HG03439 (cell line): ENCODE results near the gene EIF3F.

Experiments
- ATAC-seq: cut with Tn5 transposase; IDR thresholded peaks from one replicate; pipeline ENCODE4 v1.9.1; 2021; ENCODE audit warnings: mild to moderate bottlenecking, moderate library complexity; ENCODE audit not compliant: unreplicated experiment

EIF3F gene, protein sequence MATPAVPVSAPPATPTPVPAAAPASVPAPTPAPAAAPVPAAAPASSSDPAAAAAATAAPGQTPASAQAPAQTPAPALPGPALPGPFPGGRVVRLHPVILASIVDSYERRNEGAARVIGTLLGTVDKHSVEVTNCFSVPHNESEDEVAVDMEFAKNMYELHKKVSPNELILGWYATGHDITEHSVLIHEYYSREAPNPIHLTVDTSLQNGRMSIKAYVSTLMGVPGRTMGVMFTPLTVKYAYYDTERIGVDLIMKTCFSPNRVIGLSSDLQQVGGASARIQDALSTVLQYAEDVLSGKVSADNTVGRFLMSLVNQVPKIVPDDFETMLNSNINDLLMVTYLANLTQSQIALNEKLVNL

DNA sequence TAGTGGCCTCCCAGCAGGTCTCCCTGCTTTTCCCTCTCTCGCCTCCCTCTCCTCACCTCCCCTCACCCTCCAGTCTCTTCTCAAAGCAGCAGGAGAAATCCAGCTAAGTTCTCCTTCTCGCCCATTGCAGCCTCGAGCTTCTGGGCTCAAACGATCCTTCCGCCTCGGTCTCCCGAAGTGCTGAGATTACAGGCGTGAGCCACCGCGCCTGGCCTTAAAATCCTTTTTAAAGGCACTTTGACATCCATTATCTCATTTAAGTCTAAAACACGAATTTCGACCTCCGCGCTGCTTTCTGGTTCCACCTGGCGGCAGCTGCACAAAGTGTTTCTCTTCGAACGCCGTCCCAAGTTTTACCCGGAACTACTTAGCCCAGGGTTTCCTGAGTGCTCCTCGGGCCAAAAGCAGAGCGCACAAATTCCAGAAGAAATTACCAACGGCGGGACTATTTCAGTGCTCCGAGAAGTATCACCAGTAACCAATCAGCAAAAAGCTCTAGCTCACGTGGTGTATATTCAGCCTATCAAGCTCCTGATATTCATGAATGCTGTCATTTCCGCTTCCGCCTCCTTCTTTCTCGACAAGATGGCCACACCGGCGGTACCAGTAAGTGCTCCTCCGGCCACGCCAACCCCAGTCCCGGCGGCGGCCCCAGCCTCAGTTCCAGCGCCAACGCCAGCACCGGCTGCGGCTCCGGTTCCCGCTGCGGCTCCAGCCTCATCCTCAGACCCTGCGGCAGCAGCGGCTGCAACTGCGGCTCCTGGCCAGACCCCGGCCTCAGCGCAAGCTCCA, at the start of gene EIF3F:
TSS of gene EIF3F (plus strand) at position 570 of the 792 bp plus-strand sequence. CDS start at position 586, 16 bp downstream.
- peak; percentile 97 for ATAC-seq

DNA sequence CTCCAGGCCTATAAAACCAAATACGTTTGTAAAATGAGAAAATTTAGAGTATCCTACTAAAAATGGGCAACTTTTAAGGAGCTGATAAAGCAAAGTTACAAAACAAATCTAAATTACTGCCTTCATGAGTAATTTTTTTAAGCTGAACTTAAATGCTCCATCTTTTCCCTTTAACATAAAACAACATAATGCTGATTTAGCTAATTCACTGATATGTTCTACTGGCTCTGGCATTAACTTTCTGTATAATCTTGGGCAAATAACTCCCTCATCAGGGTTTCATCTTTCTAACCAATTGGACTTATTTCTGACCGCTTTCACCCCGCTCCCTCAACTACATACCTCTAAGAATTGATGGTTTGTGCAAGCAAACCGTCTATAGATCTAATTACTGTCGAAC, 46.0 kb upstream of the EIF3F start:
- no peak for ATAC-seq

DNA sequence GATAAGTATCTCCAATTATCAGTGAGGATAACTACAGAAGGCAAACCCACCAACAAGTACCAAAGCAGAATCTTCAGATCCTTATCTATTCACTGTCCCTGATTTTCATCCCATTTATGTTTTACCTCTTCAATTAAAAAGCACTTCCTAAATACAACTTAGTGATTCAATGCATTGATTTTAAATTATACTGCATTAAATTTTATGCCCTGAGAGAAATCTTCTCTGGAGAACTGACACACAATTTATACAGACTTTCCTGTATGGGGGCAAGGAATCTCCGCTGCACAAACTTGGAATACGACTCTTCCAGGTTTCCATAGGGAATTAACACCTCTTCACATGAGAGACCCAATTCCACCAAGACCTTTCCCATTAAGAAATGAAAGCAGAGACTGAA, 45.5 kb upstream of the EIF3F start, which contains the start of gene OR10A3:
TSS of gene OR10A3 (minus strand) at position 101 of the 400 bp plus-strand sequence. CDS start 2,188 bp downstream, outside the sequence.
- ATAC-seq: no peak

DNA sequence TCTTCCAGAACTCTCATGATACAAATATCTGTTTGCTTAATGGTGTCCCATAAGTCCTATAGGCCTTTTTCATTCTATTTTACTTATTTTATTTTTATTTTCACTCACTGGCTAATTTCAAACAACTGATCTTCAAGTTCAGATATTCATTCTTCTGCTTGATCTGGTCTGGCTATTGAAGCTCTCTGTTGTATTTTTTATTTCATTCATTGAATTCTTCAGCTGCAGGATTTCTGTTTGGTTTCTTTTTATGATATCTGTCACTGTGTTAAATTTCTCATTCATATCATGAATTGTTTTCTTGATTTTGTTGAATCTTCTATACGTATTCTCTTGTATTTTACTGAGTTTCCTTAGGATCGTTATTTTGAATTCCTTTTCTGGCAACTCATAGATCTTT, 43.0 kb upstream of the EIF3F start:
- no peak for ATAC-seq

DNA sequence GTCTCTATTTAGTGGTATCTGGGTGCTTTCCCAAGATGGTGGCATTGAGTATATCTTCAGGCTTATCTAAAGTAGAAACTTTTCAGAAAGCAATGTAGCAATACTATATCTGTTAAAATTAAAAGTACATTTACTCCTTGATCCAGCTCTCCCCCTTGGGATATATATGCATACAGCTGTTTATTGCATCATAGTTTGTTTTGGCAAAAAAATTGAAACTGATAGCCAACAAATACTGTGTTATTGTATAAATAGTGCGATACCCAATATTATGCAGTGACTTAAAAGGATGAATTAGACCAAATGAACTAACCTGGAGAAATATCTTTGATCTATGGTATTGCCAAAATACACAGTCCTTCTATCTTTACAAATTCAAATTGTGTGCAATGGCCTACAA, 37.2 kb upstream of the EIF3F start:
- no peak for ATAC-seq

DNA sequence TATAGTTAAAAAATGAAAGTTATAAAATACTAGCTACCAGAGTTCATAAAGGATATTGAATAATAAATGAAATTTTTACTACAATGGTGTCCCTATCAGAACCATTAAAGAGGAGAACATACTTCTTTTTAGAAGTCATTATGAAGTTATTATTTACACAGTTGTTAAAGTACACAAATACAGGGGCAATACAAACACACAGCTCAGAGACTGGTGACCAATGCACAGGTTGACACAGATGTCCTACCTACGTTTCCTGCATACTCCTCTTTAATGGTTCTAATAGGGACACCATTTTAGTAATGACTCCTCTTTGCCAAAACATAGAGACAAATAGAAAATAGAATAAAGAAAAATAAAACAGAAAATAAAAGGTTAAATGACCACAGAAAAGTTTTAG, 31.9 kb upstream of the EIF3F start:
- no peak for ATAC-seq

DNA sequence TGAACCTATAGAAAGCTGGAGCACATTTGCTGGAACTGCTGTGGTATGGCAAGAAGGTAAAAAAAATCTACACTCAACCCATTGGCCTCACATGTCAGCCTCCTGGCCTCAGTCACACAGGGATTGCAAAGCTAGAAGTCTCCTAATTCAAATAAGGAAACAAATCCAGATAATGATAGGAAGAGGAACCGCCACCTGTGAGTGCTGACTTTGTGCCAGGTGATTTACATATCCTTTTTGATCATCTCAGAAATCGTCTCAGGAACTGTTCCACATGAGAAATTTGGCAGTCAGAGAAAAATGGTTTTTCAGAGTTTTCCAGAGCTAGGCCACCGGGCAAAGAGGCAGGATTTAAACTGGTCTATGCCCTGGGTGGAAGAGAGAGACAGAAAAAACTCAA, 22.9 kb upstream of the EIF3F start:
- ATAC-seq: no peak

DNA sequence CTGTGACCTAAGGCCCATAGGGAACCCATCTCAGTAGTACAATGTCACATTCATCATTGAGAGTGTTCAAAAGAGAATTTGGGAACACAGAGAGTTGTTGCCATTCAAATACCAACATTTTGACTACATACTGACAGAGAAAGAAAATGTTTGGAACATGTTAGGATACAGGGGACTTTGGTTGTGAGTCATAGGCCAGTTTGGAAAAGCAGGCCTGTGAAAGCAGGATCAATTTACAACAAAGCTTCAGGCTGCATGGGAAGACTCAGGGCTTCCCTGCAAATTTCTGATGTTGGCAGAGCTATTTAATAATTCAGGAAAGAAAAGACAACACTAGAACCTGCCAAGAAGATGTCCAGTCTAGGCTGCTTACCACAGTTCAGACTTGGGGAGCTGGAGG, 22.3 kb upstream of the EIF3F start:
- ATAC-seq: no peak

DNA sequence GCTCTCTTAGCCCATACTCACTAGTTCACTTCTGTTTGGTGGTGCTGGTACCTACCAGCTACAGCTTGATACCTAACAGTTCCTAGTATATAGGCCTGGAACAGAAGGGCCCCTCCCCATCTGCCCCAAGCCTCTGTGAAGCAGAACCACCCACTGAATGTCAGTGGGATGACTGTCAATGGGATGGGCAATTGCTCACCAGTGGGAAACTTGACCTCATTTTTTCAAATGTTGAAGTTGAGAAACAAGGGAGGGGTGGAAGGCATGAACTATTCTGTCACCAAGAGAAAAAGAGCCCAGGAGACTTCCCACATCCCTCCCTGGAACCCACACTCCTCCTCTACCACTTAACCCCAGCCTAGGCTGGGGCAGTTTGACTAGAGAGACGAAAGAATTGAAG, 21.8 kb upstream of the EIF3F start, which contains the start of gene NLRP10:
TSS of gene NLRP10 (minus strand) at position 62 of the 400 bp plus-strand sequence. CDS start 1,952 bp downstream, outside the sequence.
- no peak for ATAC-seq

DNA sequence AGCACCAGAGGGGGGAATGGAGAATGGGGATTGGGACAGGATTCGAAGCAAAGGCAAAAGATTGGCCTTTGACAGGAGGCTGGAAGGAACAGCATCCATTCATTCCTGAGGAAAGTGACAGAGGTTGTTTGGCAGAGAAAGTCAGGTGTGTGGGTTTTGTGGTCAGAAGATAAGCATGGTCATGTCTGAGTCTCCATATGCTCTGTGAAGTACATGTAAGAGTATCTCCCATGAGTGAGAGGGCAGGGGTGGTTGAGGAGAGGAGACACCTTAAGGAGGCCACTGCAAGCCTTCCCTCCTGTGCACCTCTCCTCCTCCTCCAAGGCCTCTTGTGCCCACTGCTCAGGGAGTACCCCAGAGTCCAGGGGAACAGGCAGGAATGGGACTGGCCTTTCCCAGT, 20.0 kb upstream of the EIF3F start:
- ATAC-seq: no peak

DNA sequence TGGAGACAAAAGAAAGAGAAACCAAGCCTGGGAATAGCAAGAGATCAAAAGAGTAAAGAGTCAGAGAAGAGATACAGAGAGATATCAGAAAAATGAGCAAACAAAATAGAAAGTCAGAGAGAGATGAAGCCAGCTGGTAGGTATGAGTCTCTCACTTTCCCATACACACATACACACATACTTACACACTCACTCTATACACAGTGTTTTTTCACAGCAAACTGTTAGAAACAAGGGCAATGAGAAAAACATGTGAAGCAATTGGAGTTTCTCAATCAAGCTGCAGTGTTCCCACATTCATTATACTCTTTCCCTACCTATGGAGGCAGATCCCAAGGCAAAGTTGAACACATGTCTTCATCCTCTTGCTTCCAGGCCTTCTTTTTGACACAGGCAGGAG, 19.3 kb upstream of the EIF3F start:
- ATAC-seq: no peak

DNA sequence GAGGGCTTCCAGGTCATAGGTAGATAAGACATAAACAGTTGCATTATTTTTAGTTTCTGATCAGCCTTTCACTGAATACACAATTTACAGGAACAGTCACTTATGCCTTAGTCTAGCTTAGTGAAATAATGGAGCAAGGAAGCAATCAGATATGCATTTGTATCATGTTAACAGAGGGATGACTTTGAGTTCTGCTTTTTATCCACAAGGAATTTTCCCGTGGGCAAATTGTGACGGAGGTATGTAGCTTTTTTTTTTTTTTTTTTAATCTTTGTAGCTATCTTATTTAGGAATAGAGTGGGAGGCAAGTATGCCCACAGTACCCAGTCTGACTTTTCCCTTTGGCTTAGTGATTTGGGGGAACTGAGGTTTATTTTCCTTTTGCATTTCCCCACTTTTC, 18.5 kb upstream of the EIF3F start:
- ATAC-seq: no peak

DNA sequence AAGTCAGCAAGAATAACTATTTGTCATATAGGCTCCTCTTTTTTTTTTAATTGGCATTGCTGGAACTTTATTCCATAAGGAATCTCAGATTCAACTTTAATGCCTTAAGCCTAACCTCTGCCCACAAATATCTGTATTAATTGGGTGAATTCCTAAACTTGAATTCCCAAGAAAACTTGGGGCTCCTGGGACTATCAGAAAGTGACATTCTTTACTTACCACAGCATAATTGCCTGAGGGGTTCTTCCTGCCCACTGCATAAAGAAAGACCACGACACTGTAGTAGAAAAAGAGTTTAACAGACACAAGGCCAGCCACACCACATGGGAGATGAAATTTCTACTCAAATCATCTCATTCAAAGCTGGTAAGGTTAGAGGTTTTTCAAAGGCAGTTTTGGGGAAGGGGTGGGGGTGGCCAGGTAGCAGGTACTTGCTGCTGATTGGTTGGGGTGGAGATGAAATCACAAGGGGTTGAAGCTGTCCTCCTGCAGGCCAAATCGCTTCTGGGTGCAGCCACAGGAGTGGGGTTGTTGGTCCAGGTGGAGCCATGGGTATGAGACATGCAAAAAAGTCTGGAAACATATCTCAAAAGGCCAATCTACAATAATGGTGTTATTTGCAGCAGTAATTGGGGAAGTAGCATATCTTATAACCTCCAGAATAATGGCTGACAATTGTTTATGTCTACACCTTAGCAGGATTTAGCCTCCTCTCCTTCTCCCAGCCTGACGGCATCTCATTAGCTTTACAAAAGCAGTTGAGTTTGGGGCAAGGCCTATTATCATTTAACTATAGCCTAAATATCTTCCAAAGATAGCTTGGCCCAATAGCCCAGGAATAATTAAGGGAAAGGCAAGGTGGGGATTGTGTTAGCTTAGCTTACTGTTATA, 17.1 kb upstream of the EIF3F start:
- no peak for ATAC-seq

DNA sequence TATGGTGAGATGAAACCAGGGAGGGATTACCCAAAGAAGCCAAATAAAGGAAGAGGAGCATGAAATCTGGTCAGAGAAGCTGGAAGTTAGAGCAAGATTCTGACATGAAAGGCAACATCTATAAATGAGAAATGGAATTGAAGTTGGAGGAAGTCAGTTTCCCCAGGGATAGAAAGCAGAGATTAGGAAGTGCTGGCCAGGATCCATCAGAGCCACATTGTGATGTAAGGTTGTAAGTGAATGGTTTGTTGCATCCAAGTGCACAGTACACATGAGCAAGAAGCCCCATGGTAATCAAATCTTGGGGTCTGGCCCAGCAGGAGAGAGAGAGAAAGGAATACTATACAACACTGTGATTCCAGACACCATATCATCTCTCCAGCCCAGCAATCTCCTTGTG, 15.3 kb upstream of the EIF3F start:
- no peak for ATAC-seq

DNA sequence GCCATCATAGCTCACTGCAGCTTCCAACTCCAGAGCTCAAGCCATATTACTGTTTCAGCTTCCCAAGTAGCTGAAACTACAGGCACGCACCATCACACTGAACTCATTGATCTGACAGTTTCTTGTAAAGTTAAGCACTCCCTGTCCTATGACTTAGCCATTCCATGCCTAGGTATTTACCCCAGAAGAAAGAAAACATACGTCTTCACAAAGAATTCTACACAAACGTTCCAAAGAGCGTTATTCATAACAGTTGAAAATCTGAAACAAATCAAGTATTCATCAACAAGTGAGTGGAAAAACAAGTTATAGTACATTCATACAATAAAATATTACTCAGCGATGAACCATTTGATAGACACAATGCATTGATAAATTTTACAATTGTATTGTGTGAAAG, 14.1 kb upstream of the EIF3F start:
- no peak for ATAC-seq

DNA sequence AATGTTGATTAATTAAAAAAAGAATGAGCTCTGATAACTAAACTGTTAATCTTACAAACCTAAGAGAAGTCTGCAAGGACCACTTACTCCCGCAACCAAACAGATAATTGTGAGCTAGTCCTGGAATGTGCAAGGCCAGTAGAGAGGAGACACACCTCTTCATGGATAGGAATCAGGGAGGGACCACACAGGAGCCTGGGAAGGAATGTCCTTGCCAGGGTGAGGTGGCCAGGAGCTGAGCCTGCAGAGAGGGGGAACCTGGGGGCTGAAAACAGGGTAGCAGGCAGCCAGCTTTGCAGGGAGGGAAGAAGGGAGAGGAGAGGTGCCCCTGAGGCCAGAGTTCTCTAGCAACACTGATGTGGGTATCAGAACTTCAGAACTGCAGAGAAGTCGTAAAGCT, 12.5 kb upstream of the EIF3F start:
- ATAC-seq: no peak

DNA sequence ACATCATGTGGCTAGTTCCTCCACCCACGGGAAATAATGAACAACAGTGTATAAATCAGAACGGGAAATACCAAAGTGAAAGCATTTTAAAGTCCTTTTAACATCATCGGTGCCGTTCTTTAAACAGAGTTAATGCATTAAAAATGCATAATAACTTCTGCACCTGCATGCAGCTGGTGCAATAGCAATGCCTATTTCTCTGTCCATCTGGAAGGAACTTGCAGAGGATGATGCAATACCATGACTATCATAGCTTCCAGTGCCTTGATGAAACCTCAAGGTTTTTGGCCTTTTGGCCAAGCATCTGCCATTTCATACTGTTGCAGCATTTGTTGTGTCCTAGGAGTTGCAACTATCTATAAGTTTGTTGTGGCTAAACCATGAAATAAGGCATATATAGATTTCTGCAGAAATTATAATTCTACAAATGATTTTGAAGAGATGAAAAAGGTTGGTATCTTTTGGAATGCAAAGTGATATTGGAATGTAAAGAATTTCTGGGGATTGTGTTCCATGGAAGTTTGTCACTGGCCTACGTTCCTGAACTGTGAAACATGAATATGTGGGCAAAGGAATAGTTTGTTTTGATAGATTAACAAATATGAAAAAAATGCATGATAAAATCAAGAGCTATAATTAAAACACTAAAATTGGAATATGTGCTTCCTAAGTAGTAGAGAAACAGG, 9.8 kb upstream of the EIF3F start:
- ATAC-seq: no peak

DNA sequence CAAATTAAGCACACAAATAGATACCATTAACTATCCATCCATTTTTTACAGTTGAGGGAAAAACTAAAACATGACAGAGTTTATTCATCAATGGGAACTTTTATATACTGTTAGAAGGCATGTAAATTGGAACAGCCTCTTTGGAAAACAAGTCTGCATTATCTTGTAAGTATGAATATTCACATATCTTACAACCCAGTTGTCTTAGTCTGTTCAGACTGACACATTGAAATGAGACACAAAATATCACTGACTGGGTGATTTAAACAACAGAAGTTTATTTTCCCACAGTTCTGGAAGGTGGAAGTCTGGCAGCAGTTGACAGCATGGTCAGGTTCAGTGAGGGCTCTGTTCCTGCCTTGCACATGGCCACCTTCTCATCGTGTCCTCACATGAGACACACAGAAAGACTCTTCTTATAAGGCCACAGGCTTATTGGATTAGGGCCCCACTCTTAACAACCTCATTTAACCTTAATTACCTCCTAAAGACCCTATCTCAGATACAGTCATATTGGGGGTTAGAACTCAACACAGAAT, 5.4 kb upstream of the EIF3F start:
- no peak for ATAC-seq

DNA sequence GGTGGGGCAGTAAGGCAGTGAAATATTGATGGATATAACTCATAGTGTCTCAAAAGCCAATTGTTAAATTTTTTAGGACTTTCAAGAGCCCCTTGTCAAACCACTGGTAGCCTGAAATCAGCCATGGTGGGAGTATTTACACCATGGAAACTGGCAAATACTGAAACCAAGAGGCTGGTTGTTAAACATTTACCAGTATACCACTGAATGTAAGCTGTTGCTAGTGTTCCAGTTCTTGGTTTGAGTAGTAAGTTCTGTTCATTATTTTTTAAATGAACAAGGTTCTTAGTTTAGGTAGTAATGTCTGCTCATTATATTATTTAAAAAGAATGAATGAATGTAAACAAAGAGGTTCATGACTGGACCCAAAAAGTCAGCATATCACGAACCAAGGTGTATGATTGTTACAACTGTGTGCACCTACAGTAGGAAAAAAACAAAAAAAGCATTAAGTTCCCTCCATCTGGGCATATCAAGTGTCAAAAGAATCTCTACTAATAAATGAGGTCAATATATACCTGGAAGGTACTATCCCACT, 4.5 kb upstream of the EIF3F start:
- ATAC-seq: no peak
